T47D (cell line): Measurements from ENCODE around the gene SDSL.

Experiments
- DNase-seq, 2 experiments: peaks; one replicate each; pipeline versions ENCODE4 v3.0.0 to v3.0.0-alpha.2; 2011 to 2012; ENCODE audit warnings: low read depth in 1 of 2, low spot score in 1 of 2
- JUND ChIP-seq: IDR thresholded peaks from 2 replicates; pipeline ENCODE4 v1.6.1; 2012; ENCODE audit warnings: low read depth
- in situ Hi-C: cut with HindIII; loops from 2 replicates; pipeline ENCODE4 v1.10.0; 2016; ENCODE audit warnings: low sequenced_read_pairs, low pct_unique_long_range_greater_than_20kb

The SDSL gene

GRCh38 chr12:113416091-113416754 lies 6.0 kb upstream of the SDSL start:
- in situ Hi-C loops, result no loop called here
- DNase-seq, result no peak

DNA sequence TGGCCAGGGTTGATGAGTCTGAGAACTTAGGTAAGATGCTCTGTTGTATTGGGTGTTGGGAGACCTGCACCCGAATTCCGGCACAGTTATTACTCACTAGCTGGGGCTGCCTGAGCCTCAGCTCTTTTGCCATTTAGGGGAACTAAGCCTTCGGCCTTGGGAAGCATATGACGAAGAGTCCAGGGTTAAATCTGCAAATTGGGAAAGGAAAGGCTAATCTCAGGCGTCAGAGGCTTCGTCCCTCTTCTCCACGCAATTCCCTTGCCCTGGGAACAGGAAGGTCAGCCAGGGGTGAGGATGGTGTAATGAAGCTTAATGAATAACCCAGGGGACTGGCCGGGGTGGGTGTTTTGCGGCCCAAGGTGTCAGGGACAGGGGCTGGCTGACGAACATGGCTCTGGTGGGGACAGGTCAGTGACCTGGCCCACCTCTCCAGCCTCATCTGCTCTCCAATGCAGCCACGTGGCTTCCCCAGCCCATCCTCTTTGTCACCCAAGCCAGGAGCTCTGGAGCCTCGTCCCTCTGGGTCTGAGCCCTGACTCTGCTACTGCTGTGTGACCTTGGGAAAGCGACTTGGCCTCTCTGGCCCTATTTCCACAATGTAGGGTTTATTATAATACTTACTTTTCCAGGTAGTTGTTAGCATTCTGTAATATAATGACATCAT lies 3.8 kb upstream of the SDSL start:
- in situ Hi-C loops, result no loop called here
- DNase-seq, result no peak

More at GRCh38 chr12:113416091-113416754, 6.0 kb upstream of the SDSL start:
- TF ChIP-seq JUND, result no peak

GRCh38 chr12:113420996-113421595 lies 1.1 kb upstream of the SDSL start:
- in situ Hi-C loops, result no loop called here
- no peak for TF ChIP-seq JUND
- no peak for DNase-seq

More for the DNA sequence above, 3.8 kb upstream of the SDSL start:
- no peak for TF ChIP-seq JUND

DNA sequence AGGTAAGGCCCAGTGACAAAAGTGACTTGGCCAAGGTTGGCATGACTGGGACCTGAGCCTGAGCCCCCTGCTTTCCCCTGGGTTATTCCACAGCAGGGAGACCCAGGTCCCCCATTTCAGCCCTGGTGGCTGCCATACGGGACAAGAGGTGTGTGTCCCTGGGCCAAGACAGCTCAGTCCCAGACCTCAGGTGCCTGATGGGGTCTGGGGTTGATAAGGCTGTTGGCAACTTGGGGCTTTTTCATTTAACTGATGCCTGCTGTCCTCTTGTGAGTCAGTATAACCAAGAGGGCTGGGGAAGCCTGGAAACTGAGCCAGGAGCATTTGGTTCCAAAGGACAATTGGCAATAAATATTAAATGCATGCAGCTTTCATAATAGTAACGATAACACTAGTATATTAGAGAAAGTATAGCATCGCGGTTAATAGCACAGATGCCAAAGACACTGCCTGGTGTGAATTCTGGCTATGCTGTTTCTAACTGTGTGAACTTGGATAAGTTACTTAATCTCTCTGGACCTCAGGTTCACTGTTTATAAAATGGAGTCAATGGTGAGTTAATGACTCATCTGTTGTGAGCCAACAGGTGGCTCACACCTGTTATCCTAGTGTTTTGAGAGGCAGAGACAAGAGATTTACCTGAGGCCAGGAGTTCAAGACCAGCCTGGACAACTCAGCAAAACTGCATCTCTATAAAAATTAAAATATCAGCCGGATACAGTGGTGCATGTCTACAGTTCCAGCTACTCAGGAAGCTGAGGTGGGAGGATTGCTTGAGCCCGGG lies 898 bp downstream of the SDSL start:
- in situ Hi-C loops, result no loop called here
- no peak for DNase-seq
- no peak for TF ChIP-seq JUND

DNA sequence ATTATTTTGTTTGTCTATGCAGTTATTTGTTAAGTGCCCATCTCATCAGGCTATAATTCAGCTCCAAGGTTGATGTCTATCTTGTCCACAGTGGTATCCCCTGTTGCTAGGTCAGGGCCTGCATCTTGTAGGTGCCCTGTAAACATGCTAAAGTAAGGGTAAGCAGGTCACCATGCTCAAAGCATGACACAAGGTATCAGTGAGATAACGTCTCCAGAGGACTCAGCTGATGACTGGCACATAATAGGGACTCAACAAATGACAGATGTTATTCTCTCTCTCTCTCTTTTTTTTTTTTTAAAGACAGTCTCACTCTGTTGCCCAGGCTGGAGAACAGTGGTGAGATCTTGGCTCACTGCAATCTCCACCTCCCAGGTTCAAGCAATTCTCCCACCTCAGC lies 2.3 kb downstream of the SDSL start:
- TF ChIP-seq JUND, result no peak
- DNase-seq, result no peak
- in situ Hi-C loops, result no loop called here

GRCh38 chr12:113424915-113425823 lies 3.0 kb downstream of the SDSL start:
- in situ Hi-C loops, result no loop called here
- DNase-seq, result peak in 1 of 2 experiments; percentile 63
- no peak for TF ChIP-seq JUND

GRCh38 chr12:113425960-113426453 lies 3.8 kb downstream of the SDSL start:
- in situ Hi-C loops, result no loop called here
- no peak for TF ChIP-seq JUND
- no peak for DNase-seq

- DNase-seq, result no peak
- in situ Hi-C loops, result no loop called here
- no peak for TF ChIP-seq JUND
Observed at GRCh38 chr12:113427882-113428281, 5.7 kb downstream of the SDSL start.

DNA sequence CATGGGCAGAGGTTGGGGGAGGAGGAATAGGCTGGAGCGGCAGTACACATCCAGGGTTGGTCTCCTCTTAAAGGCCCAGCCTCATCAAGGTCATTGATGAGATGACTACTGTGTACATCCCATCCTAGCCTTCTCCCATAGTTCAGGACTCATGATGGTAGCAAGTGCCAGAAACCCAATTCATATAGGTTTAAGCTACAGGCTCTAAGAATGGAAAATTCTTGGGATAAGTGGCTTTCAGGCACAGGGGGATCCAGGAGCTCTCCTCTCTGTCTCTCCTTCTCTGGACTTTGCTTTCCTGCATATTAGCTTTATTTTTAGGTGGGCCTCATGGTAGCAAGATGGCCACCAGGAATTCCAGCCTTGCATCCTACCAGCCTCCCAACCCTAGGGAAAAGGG lies 6.3 kb downstream of the SDSL start:
- TF ChIP-seq JUND, result no peak
- in situ Hi-C loops, result no loop called here
- DNase-seq, result no peak

DNA sequence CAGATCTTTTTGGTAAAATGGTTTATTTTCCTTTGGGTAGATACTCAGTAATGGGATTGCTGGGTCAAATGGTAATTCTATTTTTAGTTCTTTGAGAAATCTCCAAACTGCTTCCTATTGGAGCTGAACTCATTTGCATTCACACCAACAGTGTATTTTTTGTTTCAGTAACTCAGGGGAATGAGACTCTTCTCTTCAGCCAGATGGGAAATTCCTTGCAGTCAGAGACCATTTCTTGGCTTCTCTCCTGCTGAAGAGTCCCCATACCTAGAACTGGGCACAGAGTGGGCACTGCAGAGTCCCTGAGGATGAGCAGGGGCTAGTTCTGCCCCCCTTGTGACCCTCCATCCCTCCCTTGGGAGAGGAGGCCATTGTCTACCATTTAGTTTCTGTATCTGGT lies 10.8 kb downstream of the SDSL start:
- in situ Hi-C loops, result no loop called here
- DNase-seq, result no peak
- TF ChIP-seq JUND, result no peak

DNA sequence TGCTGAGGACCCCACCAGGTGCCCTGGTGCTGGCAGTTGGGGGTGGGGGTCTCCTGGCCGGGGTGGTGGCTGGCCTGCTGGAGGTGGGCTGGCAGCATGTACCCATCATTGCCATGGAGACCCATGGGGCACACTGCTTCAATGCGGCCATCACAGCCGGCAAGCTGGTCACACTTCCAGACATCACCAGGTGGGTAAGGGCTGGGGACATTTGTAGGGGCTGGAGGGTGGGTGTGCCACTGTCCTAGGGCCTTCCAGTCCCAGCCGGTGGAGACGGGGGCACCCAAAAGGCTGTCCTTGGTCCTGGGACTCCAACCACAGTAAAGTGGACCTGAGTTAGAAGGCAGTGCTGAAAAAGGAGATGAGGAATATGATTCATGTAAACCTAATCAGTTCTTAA lies 13.2 kb downstream of the SDSL start:
- no peak for TF ChIP-seq JUND
- in situ Hi-C loops, result no loop called here
- DNase-seq, result no peak

GRCh38 chr12:113436586-113436985 lies 14.4 kb downstream of the SDSL start:
- DNase-seq, result no peak
- no peak for TF ChIP-seq JUND
- in situ Hi-C loops, result no loop called here
